Suprapubic skin (tissue), 3 donors: ENCODE data around the gene OR2A25.

Experiments
- EP300 ChIP-seq: sonication (generic); formaldehyde crosslinking; IDR thresholded peaks from one replicate; pipeline ENCODE4 v1.6.1; 2017; ENCODE audit warnings: antibody characterized with exemption
- TF ChIP-seq, protein P1 (sequence below), 2 donors: fragments of 200-600 bp in 1 of 2; fragments of 450-650 bp in 1 of 2; sonication (generic) in 1 of 2; IDR thresholded peaks; one replicate each; pipeline ENCODE4 v1.5.1; 2016 to 2019; ENCODE audit warnings: antibody characterized with exemption in 2 of 2, mild to moderate bottlenecking in 1 of 2, moderate library complexity in 1 of 2

DNA sequence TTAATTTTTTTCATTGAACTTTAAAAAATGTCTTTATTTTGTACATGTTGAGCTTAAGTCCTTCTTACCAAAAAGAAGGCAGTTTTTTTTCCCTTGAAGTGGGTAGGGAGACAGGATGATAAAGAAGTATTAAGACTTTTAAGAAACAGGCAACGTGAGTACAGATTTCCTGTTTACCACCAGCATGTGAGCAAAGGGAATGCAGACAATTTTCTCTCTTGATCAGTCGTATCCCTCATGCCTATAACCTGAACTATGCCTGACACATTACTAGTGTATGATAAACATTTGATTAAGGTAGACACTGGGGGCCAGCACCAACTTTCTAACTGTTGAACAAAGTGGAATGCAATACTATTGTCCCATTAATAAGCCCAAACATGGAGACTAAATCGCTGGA lies 31.0 kb downstream of the OR2A25 start:
- TF ChIP-seq EP300 = no peak
- TF ChIP-seq, protein P1, sequence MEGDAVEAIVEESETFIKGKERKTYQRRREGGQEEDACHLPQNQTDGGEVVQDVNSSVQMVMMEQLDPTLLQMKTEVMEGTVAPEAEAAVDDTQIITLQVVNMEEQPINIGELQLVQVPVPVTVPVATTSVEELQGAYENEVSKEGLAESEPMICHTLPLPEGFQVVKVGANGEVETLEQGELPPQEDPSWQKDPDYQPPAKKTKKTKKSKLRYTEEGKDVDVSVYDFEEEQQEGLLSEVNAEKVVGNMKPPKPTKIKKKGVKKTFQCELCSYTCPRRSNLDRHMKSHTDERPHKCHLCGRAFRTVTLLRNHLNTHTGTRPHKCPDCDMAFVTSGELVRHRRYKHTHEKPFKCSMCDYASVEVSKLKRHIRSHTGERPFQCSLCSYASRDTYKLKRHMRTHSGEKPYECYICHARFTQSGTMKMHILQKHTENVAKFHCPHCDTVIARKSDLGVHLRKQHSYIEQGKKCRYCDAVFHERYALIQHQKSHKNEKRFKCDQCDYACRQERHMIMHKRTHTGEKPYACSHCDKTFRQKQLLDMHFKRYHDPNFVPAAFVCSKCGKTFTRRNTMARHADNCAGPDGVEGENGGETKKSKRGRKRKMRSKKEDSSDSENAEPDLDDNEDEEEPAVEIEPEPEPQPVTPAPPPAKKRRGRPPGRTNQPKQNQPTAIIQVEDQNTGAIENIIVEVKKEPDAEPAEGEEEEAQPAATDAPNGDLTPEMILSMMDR (IDR thresholded peaks at IDR 0.05) = no peak
